Measurements from ENCODE around the gene VPS13C. TPM values are rescaled to one million over a fixed set of nuclear protein-coding genes. Genes with fewer than 3 reads are reported as not detected.

VPS13C gene
- total RNA-seq, 1 donor, result 117 TPM

DNA sequence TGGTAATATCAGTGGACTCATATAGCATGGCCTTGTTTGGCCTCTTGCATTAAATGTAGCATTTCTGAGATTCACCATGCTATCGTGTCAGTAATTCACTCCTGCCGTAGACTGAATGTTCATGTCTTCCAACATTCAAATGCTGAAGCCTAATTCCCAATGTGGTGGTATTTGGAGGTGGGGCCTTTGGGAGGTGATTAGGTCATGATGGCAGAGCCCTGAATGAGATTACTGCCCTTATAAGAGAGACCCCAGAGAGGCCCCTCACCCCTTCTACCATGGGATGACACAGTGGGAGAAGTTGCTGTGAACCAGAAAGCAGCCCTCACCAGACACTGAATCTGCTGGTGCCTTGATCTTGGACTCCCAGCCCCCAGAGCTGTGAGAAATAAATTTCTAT is 241.4 kb downstream of the VPS13C start:
- TF ChIP-seq, protein P1, sequence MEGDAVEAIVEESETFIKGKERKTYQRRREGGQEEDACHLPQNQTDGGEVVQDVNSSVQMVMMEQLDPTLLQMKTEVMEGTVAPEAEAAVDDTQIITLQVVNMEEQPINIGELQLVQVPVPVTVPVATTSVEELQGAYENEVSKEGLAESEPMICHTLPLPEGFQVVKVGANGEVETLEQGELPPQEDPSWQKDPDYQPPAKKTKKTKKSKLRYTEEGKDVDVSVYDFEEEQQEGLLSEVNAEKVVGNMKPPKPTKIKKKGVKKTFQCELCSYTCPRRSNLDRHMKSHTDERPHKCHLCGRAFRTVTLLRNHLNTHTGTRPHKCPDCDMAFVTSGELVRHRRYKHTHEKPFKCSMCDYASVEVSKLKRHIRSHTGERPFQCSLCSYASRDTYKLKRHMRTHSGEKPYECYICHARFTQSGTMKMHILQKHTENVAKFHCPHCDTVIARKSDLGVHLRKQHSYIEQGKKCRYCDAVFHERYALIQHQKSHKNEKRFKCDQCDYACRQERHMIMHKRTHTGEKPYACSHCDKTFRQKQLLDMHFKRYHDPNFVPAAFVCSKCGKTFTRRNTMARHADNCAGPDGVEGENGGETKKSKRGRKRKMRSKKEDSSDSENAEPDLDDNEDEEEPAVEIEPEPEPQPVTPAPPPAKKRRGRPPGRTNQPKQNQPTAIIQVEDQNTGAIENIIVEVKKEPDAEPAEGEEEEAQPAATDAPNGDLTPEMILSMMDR (IDR thresholded peaks at IDR 0.05; ENCODE audit: extremely low read depth, low read depth, low read length), result no peak

GRCh38 chr15:61816856-61817255 is 243.4 kb downstream of the VPS13C start:
- H3K27ac ChIP-seq (ENCODE audit: low read depth, low read length), result no peak overlapping the region
- H3K4me3 ChIP-seq (ENCODE audit: insufficient read depth, low read length), result no peak overlapping the region
- no peak overlapping the region for H3K4me2 ChIP-seq (ENCODE audit: insufficient read depth, low read length)
- no peaks in the 10 kb centered on the region for H3K9me3 ChIP-seq (ENCODE audit: low read depth, low read length)
- H2AFZ ChIP-seq (ENCODE audit: low read length), result no peak overlapping the region
- TF ChIP-seq, protein P1 (IDR thresholded peaks at IDR 0.05; ENCODE audit: extremely low read depth, low read depth, low read length), result no peak
- H4K20me1 ChIP-seq (ENCODE audit: insufficient read depth, low read length), result no peaks in the 10 kb centered on the region
- no peaks in the 10 kb centered on the region for H3K79me2 ChIP-seq (ENCODE audit: insufficient read depth, low read length)
- no peaks in the 10 kb centered on the region for H3K4me1 ChIP-seq (ENCODE audit: insufficient read depth, low read length)
- H3K36me3 ChIP-seq (ENCODE audit: insufficient read depth, low read length), result no peaks in the 10 kb centered on the region
- peaks cover 16% of the 10 kb centered on the region for H3K27me3 ChIP-seq (ENCODE audit: insufficient read depth, low read length)
- DNase-seq (ENCODE audit: insufficient read length, low spot score, missing footprints), result no peak

More for the DNA sequence above, 241.4 kb downstream of the VPS13C start:
- no peaks in the 10 kb centered on the region for H4K20me1 ChIP-seq (ENCODE audit: insufficient read depth, low read length)
- no peak overlapping the region for H3K27ac ChIP-seq (ENCODE audit: low read depth, low read length)
- no peak for DNase-seq (ENCODE audit: insufficient read length, low spot score, missing footprints)
- H3K4me2 ChIP-seq (ENCODE audit: insufficient read depth, low read length), result no peak overlapping the region
- H3K27me3 ChIP-seq (ENCODE audit: insufficient read depth, low read length), result peaks cover 14% of the 10 kb centered on the region
- no peak overlapping the region for H3K4me3 ChIP-seq (ENCODE audit: insufficient read depth, low read length)
- no peak overlapping the region for H2AFZ ChIP-seq (ENCODE audit: low read length)
- H3K9me3 ChIP-seq (ENCODE audit: low read depth, low read length), result no peaks in the 10 kb centered on the region
- H3K36me3 ChIP-seq (ENCODE audit: insufficient read depth, low read length), result no peaks in the 10 kb centered on the region
- no peaks in the 10 kb centered on the region for H3K4me1 ChIP-seq (ENCODE audit: insufficient read depth, low read length)
- no peaks in the 10 kb centered on the region for H3K79me2 ChIP-seq (ENCODE audit: insufficient read depth, low read length)

- H3K4me2 ChIP-seq (ENCODE audit: insufficient read depth, low read length), result no peak overlapping the region
- DNase-seq (ENCODE audit: insufficient read length, low spot score, missing footprints), result no peak
- peaks cover 7% of the 10 kb centered on the region for H3K27me3 ChIP-seq (ENCODE audit: insufficient read depth, low read length)
- TF ChIP-seq, protein P1 (IDR thresholded peaks at IDR 0.05; ENCODE audit: extremely low read depth, low read depth, low read length), result no peak
- H3K79me2 ChIP-seq (ENCODE audit: insufficient read depth, low read length), result no peaks in the 10 kb centered on the region
- H3K4me1 ChIP-seq (ENCODE audit: insufficient read depth, low read length), result no peaks in the 10 kb centered on the region
- no peaks in the 10 kb centered on the region for H3K36me3 ChIP-seq (ENCODE audit: insufficient read depth, low read length)
- H2AFZ ChIP-seq (ENCODE audit: low read length), result no peak overlapping the region
- H4K20me1 ChIP-seq (ENCODE audit: insufficient read depth, low read length), result no peaks in the 10 kb centered on the region
- no peaks in the 10 kb centered on the region for H3K9me3 ChIP-seq (ENCODE audit: low read depth, low read length)
- H3K4me3 ChIP-seq (ENCODE audit: insufficient read depth, low read length), result no peak overlapping the region
- H3K27ac ChIP-seq (ENCODE audit: low read depth, low read length), result no peak overlapping the region
These were observed 244.7 kb downstream of the VPS13C start for GRCh38 chr15:61815356-61816083.

- Histone ChIP-seq H3K4me1 (ENCODE audit: insufficient read depth, low read length) (no peaks in the 10 kb centered on the region), H3K36me3 (ENCODE audit: insufficient read depth, low read length) (no peaks in the 10 kb centered on the region), H3K79me2 (ENCODE audit: insufficient read depth, low read length) (no peaks in the 10 kb centered on the region), H3K27ac (ENCODE audit: low read depth, low read length) (no peak overlapping the region), H4K20me1 (ENCODE audit: insufficient read depth, low read length) (no peaks in the 10 kb centered on the region), H2AFZ (ENCODE audit: low read length) (no peak overlapping the region), H3K4me3 (ENCODE audit: insufficient read depth, low read length) (no peak overlapping the region), H3K4me2 (ENCODE audit: insufficient read depth, low read length) (no peak overlapping the region), H3K9me3 (ENCODE audit: low read depth, low read length) (no peaks in the 10 kb centered on the region), H3K27me3 (ENCODE audit: insufficient read depth, low read length) (peaks cover 15% of the 10 kb centered on the region)
- TF ChIP-seq, protein P1 (IDR thresholded peaks at IDR 0.05; ENCODE audit: extremely low read depth, low read depth, low read length), result no peak
- no peak for DNase-seq (ENCODE audit: insufficient read length, low spot score, missing footprints)
These were observed 247.8 kb downstream of the VPS13C start for GRCh38 chr15:61812476-61812875.
